Effector memory CD8-positive, alpha-beta T cell (primary cell): ENCODE results near the gene SOWAHB.

Experiments
- ATAC-seq: fragments of 150-1000 bp; cut with Tn5 transposase; replicated peaks from 2 replicates; pipeline ENCODE4 v1.10.0; 2021; ENCODE audit warnings: mild to moderate bottlenecking, moderate library complexity
- DNase-seq, 3 experiments: peaks; one replicate each; pipeline ENCODE4 v3.0.0; 2021
- H3K27ac Mint-ChIP-seq, 2 donors: one replicate each; pipeline ENCODE4 v1.8.0; 2022; ENCODE audit warnings: mild to moderate bottlenecking in 2 of 2, mixed read lengths in 2 of 2, moderate library complexity in 2 of 2
- H3K27me3 Mint-ChIP-seq, 2 donors: one replicate each; pipeline ENCODE4 v1.8.0; 2022; ENCODE audit warnings: mixed read lengths in 2 of 2
- H3K36me3 Mint-ChIP-seq: one replicate; pipeline ENCODE4 v1.8.0; 2022; ENCODE audit warnings: mild to moderate bottlenecking, moderate library complexity, mixed read lengths; ENCODE audit not compliant: insufficient read depth
- H3K4me1 Mint-ChIP-seq, 2 donors: one replicate each; pipeline ENCODE4 v1.8.0; 2022; ENCODE audit warnings: low read depth in 2 of 2, mixed read lengths in 2 of 2
- H3K4me3 Mint-ChIP-seq, 2 donors: one replicate each; pipeline ENCODE4 v1.8.0; 2022; ENCODE audit warnings: mild to moderate bottlenecking in 2 of 2, mixed read lengths in 2 of 2, moderate library complexity in 2 of 2
- H3K9me3 Mint-ChIP-seq, 2 donors: one replicate each; pipeline ENCODE4 v1.8.0; 2022; ENCODE audit warnings: mixed read lengths in 2 of 2

Gene SOWAHB

DNA sequence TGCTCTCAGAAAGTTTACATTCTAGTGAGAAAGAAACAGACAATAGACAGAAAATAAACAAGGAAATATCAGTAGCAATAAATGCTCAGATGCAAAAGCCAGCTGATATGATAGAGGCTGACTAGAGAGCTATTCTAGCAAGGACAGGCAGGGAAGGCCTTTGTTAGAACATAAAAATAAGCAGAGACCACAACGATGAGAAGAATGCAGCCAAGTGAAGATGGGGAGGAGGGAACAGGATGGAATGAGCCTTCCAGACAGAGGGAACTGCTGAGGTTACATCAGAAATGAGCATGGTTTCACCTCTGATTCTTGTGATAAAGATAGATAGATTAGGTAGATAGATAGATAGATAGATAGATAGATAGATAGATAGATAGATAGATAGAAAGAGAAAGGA lies 7.6 kb upstream of the SOWAHB start:
- Mint-ChIP-seq H3K27ac (no peak overlapping the region), H3K4me3 (no peak overlapping the region), H3K4me1 (no peaks in the 10 kb centered on the region), H3K27me3 (peaks cover 11 to 20% of the 10 kb centered on the region in 2 donors), H3K36me3 (no peaks in the 10 kb centered on the region), H3K9me3 (no peaks in the 10 kb centered on the region)
- DNase-seq, result no peak
- no peak for ATAC-seq

DNA sequence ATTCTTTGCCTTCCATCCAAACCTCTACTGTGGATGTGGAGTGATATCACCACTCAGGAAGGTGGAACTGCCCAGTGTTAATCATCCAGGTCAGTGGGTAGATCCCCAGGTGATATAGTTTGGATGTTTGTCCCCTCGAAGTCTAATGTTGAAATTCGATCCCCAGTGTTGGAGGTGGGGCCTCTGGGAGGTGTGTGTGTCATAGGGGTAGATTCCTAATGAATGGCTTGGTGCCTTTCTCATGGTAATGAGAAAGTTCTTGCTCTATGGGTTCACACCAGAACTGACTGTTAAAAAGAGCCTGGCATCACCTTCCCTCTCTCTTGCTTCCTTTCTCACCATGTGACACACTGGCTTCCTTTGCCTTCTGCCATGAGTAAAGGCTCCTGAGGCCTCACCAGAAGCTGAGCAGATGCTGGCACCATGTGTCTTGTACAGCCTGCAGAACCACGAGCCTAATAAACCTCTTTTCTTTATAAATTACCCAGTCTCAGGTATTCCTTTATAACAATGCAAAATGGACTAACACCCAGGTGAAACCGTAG lies 6.8 kb upstream of the SOWAHB start:
- no peaks in the 10 kb centered on the region for H3K9me3 Mint-ChIP-seq
- H3K4me1 Mint-ChIP-seq, result no peaks in the 10 kb centered on the region
- no peak overlapping the region for H3K27ac Mint-ChIP-seq
- peaks cover 14 to 15% of the 10 kb centered on the region in 2 donors for H3K27me3 Mint-ChIP-seq
- no peaks in the 10 kb centered on the region for H3K36me3 Mint-ChIP-seq
- H3K4me3 Mint-ChIP-seq, result no peak overlapping the region
- ATAC-seq (no peak), DNase-seq (no peak)

DNA sequence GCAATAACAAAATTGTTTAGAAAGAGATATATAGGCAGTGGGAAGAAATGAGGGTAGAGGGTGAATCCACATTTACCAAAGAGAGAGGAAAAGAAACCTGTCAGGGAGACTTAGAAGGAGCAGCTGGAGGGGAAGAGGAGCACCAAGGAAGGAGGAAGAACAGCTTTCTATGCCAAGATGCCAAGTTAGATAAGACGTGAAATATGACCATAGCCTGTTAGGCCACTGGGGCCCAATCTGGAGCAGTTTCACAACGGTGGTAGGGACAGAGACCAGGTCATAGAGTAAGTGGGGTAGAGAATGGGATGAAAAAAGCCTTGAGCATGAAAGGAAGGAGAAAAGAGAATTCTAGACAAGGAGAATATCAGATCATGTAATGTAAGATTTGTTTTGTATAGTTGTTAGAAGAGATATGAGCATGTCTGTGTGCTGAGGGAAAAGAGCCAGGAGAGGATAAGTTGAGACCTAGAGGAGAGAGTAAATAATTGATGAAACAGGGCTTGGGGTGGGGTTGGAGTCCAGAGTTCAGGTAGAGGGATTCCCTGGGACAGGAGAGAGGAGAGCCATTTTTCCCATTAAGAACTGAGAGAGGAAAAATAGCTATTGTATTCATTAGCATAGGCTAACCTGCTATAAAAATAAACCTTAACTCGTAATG lies 4.4 kb upstream of the SOWAHB start:
- H3K27ac Mint-ChIP-seq, result no peak overlapping the region
- peaks cover 5 to 13% of the 10 kb centered on the region in 2 donors for H3K4me1 Mint-ChIP-seq

DNA sequence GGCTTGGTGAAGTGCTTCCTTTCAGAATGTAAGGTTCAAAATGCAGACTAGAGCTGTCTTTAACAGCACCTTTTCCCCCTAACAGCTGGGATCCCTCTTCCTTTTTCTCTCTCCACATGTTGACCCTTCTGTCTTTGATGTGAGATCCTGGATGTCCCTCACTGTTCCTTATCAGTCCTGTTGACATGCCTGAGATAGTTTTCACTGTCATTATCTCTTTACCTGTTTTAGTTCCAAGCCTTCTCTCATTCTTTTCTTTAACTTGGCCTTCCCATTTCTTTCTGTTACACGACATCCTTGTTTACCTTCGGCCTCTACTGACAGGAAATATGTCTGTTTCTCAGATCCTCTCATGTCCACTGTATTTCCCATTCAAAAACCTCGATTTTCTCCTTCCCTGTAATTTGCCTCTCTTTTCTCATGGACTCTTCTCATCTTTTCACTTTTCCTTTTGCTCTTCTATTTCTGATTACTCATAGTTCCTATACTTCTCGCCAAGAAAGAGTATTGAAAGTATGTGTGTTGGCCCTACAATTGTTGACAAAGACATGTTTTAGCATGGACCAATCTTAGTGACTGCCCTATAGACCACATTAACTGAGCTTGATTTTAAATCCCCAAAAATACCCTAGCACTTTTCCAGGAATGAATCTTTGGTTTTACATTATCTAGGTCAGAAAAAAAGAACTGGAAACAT lies 1.2 kb upstream of the SOWAHB start:
- peaks cover 16 to 27% of the 10 kb centered on the region in 2 donors for H3K27me3 Mint-ChIP-seq
- peak overlapping the region; percentile 39 to 54 for H3K4me3 Mint-ChIP-seq
- H3K36me3 Mint-ChIP-seq, result no peaks in the 10 kb centered on the region
- no peak for ATAC-seq
- peaks cover 5 to 13% of the 10 kb centered on the region in 2 donors for H3K4me1 Mint-ChIP-seq
- H3K27ac Mint-ChIP-seq, result no peak overlapping the region
- no peaks in the 10 kb centered on the region for H3K9me3 Mint-ChIP-seq
- no peak for DNase-seq

More for the DNA sequence above, 4.4 kb upstream of the SOWAHB start:
- Mint-ChIP-seq H3K4me3 (no peak overlapping the region), H3K27me3 (peaks cover 0 to 21% of the 10 kb centered on the region in 2 donors), H3K36me3 (no peaks in the 10 kb centered on the region), H3K9me3 (no peaks in the 10 kb centered on the region)
- no peak for ATAC-seq
- DNase-seq, result no peak

DNA sequence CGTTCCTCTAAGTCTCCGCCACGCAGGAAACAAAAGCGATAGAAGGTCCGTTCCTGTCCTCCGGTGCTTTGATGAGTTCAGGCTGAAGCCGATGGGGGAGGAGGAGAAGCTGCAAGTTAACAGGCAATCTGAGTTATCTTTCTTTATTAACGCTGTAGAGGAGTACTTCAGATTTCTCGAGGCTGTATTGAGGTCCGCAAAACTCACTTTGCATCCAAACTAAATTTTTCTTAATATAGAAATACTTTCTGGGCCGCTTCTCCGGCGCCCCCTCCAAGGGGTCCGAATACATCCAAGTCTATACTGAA lies 395 bp upstream of the SOWAHB start:
- H3K27me3 Mint-ChIP-seq, result peaks cover 17 to 27% of the 10 kb centered on the region in 2 donors
- no peaks in the 10 kb centered on the region for H3K36me3 Mint-ChIP-seq
- no peak for ATAC-seq
- H3K4me1 Mint-ChIP-seq, result peaks cover 5 to 13% of the 10 kb centered on the region in 2 donors
- no peak for DNase-seq
- H3K4me3 Mint-ChIP-seq, result peak overlapping the region; percentile 39 to 54
- no peak overlapping the region for H3K27ac Mint-ChIP-seq
- no peaks in the 10 kb centered on the region for H3K9me3 Mint-ChIP-seq

DNA sequence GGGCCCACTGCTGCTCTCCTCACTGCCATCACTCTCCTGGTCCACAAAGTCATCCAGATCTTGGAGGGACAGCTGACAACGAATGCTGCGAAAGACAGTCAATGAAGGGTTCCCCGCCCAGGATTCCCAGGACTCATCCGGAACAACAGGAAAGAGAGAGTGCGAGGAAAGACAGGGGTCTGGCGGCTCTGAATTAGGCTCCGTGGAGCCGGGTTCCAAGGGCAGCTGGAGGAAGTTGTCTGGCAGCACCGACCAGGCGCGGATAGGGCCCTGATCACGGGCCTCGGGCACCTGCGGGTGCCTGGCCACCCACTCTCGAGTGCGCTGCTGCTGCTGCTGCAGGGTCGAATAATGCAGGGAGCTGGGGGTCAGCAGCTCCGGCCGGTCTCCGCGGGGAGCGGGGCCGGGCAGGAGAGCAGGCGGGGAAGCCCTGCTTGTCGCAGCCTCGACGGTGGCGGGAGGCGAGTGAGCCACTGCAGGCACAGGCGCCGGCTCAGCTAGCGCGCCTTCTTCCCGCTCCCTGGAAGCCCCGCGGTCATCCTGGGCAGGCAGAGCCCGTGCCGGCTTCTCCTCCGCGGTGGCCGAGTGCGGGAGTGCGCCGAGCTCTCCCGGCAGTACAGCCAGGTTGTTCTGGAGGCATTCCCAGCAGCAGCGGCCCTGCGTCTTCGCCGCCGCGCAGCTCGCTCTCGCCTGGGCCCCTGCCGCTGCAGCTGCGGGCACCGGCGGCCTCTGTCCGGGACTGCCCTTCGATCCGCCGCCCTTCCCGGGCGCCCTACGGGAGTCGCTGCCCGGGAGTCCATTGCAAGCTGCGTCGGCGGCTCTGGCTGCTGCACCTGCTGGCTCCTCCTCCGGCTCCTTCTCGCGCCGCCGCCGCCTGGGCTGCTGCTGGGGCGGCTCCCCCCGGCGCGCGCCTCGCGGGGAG lies 1.1 kb downstream of the SOWAHB start:
- peak; percentile 5 to 10 (median 7) for DNase-seq
- ATAC-seq, result peak; percentile 61
- H3K9me3 Mint-ChIP-seq, result no peaks in the 10 kb centered on the region
- H3K4me3 Mint-ChIP-seq, result peak overlapping the region; percentile 39 to 54
- no peak overlapping the region for H3K27ac Mint-ChIP-seq
- peaks cover 32 to 39% of the 10 kb centered on the region in 2 donors for H3K27me3 Mint-ChIP-seq
- H3K4me1 Mint-ChIP-seq, result peaks cover 5 to 13% of the 10 kb centered on the region in 2 donors
- H3K36me3 Mint-ChIP-seq, result no peaks in the 10 kb centered on the region

DNA sequence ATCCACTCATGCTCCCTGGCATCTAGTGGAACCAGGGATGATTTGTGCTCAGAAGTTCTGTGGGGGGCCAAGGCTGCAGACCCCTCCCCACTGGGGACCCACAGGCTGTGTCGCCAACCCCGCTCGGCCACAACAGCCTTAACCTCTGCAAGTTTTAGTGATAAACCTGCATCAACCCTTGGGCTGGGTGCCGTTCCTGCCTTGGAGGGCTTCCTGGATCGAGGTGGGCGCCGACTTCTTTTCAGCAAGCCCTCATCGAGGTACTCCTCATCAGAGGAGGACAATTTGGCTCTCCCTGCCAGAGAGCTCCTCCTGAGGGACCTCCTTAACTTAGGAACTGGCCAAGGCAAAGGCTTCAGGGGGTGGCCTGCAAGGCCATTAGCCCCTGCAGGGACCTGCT lies 1.9 kb downstream of the SOWAHB start:
- DNase-seq (no peak), ATAC-seq (no peak)
- Mint-ChIP-seq H3K4me3 (peak overlapping the region in 1 of 2 donors; percentile 50), H3K27ac (no peak overlapping the region), H3K27me3 (peaks cover 40 to 44% of the 10 kb centered on the region in 2 donors), H3K9me3 (no peaks in the 10 kb centered on the region), H3K4me1 (peaks cover 5 to 13% of the 10 kb centered on the region in 2 donors), H3K36me3 (no peaks in the 10 kb centered on the region)

DNA sequence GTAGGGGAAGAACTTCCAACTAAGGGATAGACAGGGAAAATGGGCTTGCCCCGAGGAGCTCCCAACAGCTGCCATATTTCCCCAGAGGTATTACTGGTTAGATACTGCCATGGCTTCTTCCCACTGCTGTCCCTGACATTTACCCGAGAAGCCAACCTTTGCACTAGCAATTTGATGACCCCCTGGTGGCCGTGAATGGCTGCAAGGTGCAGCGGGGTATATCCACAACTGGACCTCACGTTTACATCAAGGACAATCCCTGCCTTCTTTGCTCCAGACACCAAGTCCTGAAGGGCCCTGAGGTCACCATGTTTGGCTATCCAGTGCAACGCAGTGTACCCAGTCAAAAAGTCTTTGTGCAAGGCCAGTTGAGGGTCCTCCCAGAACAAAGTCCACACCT lies 2.3 kb downstream of the SOWAHB start:
- Mint-ChIP-seq H3K4me3 (no peak overlapping the region), H3K27ac (no peak overlapping the region)

DNA sequence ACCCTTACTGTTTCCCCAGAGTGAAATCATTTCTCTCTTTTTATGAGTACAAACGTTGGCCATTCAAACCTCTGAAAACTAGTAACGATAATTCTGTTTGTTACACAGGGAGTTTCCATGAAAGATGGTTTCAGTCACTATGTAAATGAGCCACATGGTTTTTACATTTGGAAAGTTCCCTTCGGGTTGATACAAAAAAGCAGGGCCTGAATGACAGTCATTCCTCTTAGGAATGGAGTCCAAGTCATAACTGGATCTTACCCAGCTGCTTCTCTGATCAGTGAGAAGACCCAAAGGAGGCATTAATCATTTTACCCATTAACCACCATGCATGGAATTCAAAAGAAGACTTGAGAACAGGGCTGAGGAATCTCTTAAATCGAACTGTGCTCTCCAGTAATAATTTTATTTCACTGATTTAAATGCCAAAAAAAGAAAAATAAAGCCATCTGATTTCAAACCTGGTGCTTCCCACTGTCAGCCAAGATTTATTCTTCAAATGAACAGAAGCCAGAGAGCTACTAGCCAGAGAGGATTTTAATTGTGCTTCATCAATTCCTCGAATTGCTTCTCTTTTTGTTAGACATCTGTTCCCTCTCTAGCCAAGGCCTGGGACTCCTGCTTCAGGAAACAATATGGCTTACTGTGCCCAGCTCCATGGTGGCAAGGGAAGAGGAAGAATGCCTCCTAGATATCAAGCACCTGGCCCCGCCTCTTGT lies 3.2 kb downstream of the SOWAHB start:
- H3K4me3 Mint-ChIP-seq, result no peak overlapping the region
- no peak overlapping the region for H3K27ac Mint-ChIP-seq
- DNase-seq (no peak), ATAC-seq (no peak)
- no peaks in the 10 kb centered on the region for H3K36me3 Mint-ChIP-seq
- H3K4me1 Mint-ChIP-seq, result peaks cover 5 to 13% of the 10 kb centered on the region in 2 donors
- no peaks in the 10 kb centered on the region for H3K9me3 Mint-ChIP-seq
- H3K27me3 Mint-ChIP-seq, result peaks cover 40 to 45% of the 10 kb centered on the region in 2 donors

More for the DNA sequence above, 2.3 kb downstream of the SOWAHB start:
- Mint-ChIP-seq H3K36me3 (no peaks in the 10 kb centered on the region), H3K4me1 (peaks cover 5 to 13% of the 10 kb centered on the region in 2 donors), H3K9me3 (no peaks in the 10 kb centered on the region), H3K27me3 (peaks cover 44 to 47% of the 10 kb centered on the region in 2 donors)
- DNase-seq (no peak), ATAC-seq (no peak)

DNA sequence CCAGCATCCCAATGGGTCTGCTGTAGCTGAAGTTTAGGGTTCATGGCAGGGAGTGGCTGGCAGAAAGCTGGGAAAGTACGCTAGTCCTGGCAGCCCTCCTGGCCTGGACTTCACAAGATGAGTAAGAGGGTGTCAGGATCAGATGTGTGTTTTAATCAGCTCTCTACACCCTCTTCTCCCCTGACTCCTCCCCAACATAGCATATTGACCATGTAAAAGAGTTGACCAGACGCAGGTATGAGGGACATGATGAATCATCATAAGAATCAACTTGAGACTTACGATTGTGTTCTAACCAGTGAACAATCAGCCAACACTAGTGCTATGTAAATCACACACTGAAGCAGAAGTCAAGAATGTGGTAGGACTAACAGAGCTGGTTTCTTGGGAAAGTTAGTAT lies 5.3 kb downstream of the SOWAHB start:
- no peaks in the 10 kb centered on the region for H3K9me3 Mint-ChIP-seq
- no peaks in the 10 kb centered on the region for H3K4me1 Mint-ChIP-seq
- no peak overlapping the region for H3K27ac Mint-ChIP-seq
- H3K27me3 Mint-ChIP-seq, result peaks cover 26 to 45% of the 10 kb centered on the region in 2 donors
- ATAC-seq (no peak), DNase-seq (no peak)
- H3K4me3 Mint-ChIP-seq, result no peak overlapping the region
- no peaks in the 10 kb centered on the region for H3K36me3 Mint-ChIP-seq

DNA sequence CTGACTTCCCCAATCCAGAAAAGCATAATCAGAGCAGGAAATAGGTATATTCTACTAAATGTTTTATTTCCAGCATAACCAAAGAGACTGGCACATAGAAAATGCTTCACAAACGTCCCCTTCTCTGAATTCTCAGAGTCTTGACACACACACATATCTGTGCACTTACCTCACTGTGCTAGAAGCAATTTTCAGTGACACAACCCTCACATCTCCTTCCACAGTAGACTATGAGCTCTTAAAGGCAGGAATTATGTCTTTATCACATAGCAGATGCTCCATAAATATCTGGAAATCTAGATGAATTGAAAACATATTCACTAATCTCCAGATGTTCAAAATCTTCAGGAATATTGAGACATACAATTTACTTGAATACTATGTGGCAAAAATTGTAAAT lies 5.9 kb downstream of the SOWAHB start:
- DNase-seq (no peak), ATAC-seq (no peak)
- Mint-ChIP-seq H3K36me3 (no peaks in the 10 kb centered on the region), H3K4me1 (no peaks in the 10 kb centered on the region), H3K27ac (no peak overlapping the region), H3K9me3 (no peaks in the 10 kb centered on the region), H3K27me3 (peaks cover 32 to 50% of the 10 kb centered on the region in 2 donors), H3K4me3 (no peak overlapping the region)

DNA sequence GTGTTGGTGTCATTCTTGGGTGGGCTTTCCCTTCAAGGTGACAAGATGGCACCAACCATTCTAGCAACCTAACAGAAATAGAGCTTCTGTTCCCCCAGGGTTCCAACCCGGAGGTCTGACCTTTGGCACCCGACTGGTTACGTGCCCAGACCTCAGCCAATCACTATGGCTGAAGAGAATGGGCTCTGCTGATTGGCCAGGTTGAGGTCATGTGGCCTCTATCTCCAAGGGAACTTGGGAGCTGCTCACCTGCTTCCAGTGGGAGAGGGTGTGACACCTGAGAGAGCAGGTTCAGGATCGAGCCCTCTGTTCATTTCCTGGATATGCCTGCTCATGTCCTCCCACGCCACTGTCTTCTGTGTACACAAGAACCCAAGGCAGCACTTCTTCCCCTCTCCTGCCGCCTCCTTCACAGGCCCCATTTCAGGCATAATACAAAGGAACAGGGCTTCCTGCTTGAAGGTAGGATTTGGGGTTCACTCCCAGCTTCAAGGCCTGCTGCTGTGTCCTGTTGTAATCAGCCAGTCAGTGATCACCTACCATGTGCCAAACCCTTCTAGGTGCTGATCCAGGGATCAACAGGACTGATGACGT lies 11.0 kb downstream of the SOWAHB start:
- no peaks in the 10 kb centered on the region for H3K4me1 Mint-ChIP-seq
- peaks cover 16 to 34% of the 10 kb centered on the region in 2 donors for H3K27me3 Mint-ChIP-seq

More for the DNA sequence above, 11.0 kb downstream of the SOWAHB start:
- no peaks in the 10 kb centered on the region for H3K9me3 Mint-ChIP-seq
- no peaks in the 10 kb centered on the region for H3K36me3 Mint-ChIP-seq
- H3K27ac Mint-ChIP-seq, result no peak overlapping the region
- ATAC-seq, result no peak
- H3K4me3 Mint-ChIP-seq, result no peak overlapping the region
- no peak for DNase-seq
